Erythroblast (primary cell): Measurements from ENCODE around the gene SOX8.

ENCODE experiments used
- GATA1 ChIP-seq: IDR thresholded peaks from 2 replicates; pipeline ENCODE4 v1.6.1; 2011; ENCODE audit warnings: low read depth, mild to moderate bottlenecking, control low read depth, low read length, moderate library complexity
- POLR2A ChIP-seq: IDR thresholded peaks from 2 replicates; pipeline ENCODE4 v1.6.1; 2011; ENCODE audit warnings: mild to moderate bottlenecking, low read length

DNA sequence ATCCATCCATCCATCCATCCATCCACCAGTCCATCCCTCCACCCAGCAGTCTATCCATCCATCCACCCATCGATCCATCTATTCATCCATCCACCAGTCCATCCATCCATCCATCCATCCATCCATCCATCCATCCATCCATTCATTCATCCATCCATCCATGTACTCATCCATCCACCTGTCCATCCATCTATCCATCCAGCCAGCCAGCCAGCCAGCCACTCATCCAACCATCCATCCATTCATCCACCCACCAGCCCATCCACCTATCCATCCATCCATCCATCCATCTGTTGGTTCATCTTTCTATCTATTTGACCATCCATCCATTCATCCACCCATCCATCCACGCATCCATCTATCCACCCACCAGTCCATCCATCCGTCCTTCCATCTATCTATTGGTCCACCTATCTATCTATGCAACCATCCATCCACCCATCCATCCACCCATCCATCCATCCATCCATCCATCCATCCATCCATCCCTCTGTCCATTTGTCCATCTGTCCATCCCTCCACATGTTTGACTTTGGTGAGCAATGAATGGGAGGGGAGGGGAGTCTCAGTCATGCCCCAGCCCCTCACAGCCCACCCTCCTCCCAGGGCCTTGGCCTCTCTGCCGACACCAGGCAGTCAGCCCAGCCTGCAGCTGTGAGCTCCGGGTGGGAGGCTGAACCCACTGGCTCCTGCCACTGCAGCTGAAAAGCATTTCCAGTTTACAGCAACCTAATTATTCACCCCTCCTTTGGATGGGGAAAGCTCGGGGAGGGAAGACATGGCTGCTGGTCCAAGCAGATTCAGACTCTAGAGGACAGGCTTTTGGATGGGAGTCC is 52.9 kb downstream of the SOX8 start:
- TF ChIP-seq POLR2A (no peak), GATA1 (no peak)
